Adrenal gland (tissue), 12 donors: ENCODE data around the gene APP. TPM values are rescaled to one million over a fixed set of nuclear protein-coding genes. Genes with fewer than 3 reads are reported as not detected.

Source experiments
- DNase-seq, 7 donors: peaks; one replicate each; pipeline ENCODE4 v3.0.0-alpha.2; 2019 to 2020
- H3K27ac ChIP-seq, 5 donors: fragments of 200-600 bp; sonication (generic) in 4 of 5; 1 replicate in 3 of 5; 2 replicates in 2 of 5; pipeline versions ENCODE4 v1.5.1 to v1.8.0; 2016 to 2020; ENCODE audit warnings: mild to moderate bottlenecking in 1 of 5
- H3K27me3 ChIP-seq: fragments of 200-600 bp; 2 replicates; pipeline ENCODE4 v1.8.0; 2021
- H3K36me3 ChIP-seq, 2 donors: fragments of 200-600 bp; replicated peaks in 1 of 2; 1 replicate in 1 of 2; 2 replicates in 1 of 2; pipeline versions ENCODE4 v1.5.1 to v1.8.0; 2018 to 2022
- H3K4me1 ChIP-seq, 2 donors: fragments of 200-600 bp; replicated peaks in 1 of 2; 1 replicate in 1 of 2; 2 replicates in 1 of 2; pipeline versions ENCODE4 v1.5.1 to v1.8.0; 2018 to 2021
- H3K4me3 ChIP-seq, 4 donors: fragments of 200-600 bp; sonication (generic) in 3 of 4; one replicate each; pipeline ENCODE4 v1.5.1; 2016 to 2018
- H3K9me3 ChIP-seq, 3 donors: fragments of 200-600 bp; sonication (generic) in 1 of 3; replicated peaks in 1 of 3; 1 replicate in 2 of 3; 2 replicates in 1 of 3; pipeline versions ENCODE4 v1.5.1 to v1.8.0; 2016 to 2021
- POLR2A ChIP-seq, 2 donors: fragments of 450-650 bp; IDR thresholded peaks; one replicate each; pipeline ENCODE4 v1.6.1; 2017; ENCODE audit warnings: antibody characterized with exemption in 2 of 2, mild to moderate bottlenecking in 2 of 2, moderate library complexity in 1 of 2
- WGBS, 4 donors: extraction: QIAGEN DNeasy Blood & Tissue Kit in 2 of 4; methylation state at CpG; one replicate each; pipeline versions ENCODE4 v1.1.5 to v1.1.7; 2013 to 2017; 5-methylcytosine and 5-hydroxymethylcytosine counted together
- intact Hi-C, 2 donors: fragments of 100-400 bp; cut with DNase I; formaldehyde crosslinking; loops; one replicate each; pipeline versions ENCODE4 v1.14.1 to v1.15.0; 2022 to 2023
- polyA plus RNA-seq, 3 donors: library from polyadenylated mRNA; stranded (reverse); fragments of 200-250 nt in 2 of 3; fragments of 350-450 nt in 1 of 3; fragmentation: Illumina TruSeq in 1 of 3; extraction: RNeasy Lipid Tissue Mini Kit (QIAGEN cat#74804) in 1 of 3; gene quantifications; one replicate each; pipeline ENCODE4 v1.2.3, GENCODE V29; 2013 to 2014
- total RNA-seq, 9 donors: library from RNA; depleted of rRNA in 4 of 9; stranded (reverse); fragments of >200 nt in 4 of 9; fragments of 120-200 nt in 1 of 9; fragmentation: NEBNext Ultra II Directional in 1 of 9; extraction: Animal tissue kit (Norgen Biotek cat#: 25700) in 1 of 9; gene quantifications; one replicate each; pipeline versions ENCODE4 v1.1.0 to v1.2.4, GENCODE V29; 2013 to 2023
- TF ChIP-seq, protein P1 (sequence below), 6 experiments: fragments of 450-650 bp in 4 of 6; fragments of 200-600 bp in 2 of 6; sonication (generic) in 1 of 6; IDR thresholded peaks; 1 replicate in 5 of 6; 2 replicates in 1 of 6; pipeline versions ENCODE4 v1.5.1 to v1.8.0; 2016 to 2021; ENCODE audit warnings: antibody characterized with exemption in 6 of 6, mild to moderate bottlenecking in 2 of 6, moderate library complexity in 1 of 6
- donor health status: healthy with polysubstance abuse.
- donor health status: Bipolar disorder and iron deficiency.
- donor health status: DM: yes; HTN: yes; CAD: no.
- donor health status: DM: no; HTN: no; CAD: no.
- donor health status: DM: no; HTN: no; CAD: no.
- donor health status: DM: yes; HTN: yes; CAD: no.

APP gene
- total and polyA plus RNA-seq, 12 donors = 161 to 1,079 (median 710) TPM

DNA sequence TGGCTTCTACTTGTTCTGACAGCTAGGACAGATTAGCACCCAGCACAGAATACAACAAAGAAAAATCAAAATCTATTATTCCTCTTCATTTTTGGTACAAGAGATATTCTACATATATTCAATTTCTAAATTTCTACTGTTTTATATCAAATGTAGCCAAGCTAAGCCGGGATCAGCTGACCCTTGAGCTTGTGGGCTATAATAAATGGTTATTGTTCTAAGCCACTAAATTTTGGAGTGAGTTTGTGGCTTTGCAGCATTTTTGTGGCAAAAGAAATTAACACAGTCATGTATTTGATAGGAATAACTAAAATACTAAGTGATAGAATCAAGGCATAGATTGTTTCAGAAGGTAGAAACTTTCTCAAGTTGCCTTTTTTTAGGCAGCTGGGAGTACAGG is 50.7 kb downstream of the APP start:
- WGBS, 4 donors = 88 to 96% (median 91%) methylated on average over 1 of the region's 1 CpG

DNA sequence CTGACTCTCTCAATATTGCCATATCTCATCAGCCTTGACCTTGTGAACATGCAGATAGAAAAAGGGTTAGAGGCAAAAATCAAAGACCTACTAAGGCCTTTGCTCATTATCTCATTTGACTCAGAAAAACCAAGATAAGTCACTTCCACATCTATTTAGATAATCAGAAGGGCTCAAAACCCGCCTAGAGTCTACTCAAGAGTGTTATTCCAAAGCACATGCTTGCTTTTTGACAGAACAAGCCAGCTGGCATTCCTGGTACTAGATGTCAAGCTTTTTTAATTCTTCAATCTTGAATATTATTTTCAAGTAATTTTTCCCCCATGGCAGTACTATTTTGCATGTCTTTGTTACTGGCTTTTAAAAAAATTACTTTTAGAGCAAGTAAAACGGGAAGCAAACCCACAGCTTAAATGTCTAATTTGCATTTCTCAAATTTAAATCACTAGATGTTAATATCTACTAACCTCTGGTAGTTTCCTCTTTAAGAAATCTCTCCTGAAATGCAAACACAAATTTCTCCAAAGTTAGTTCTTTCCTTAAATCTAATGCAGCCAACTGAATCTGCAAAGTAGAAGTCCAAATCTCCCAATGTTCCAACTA is 51.5 kb downstream of the APP start:
- H3K4me1 ChIP-seq = peaks cover 5 to 39% of the 10 kb centered on the region in 2 donors

More for the DNA sequence above, 50.7 kb downstream of the APP start:
- no peak overlapping the region for H3K4me3 ChIP-seq
- no peak for TF ChIP-seq POLR2A (IDR thresholded peaks at IDR 0.05)
- TF ChIP-seq, protein P1, sequence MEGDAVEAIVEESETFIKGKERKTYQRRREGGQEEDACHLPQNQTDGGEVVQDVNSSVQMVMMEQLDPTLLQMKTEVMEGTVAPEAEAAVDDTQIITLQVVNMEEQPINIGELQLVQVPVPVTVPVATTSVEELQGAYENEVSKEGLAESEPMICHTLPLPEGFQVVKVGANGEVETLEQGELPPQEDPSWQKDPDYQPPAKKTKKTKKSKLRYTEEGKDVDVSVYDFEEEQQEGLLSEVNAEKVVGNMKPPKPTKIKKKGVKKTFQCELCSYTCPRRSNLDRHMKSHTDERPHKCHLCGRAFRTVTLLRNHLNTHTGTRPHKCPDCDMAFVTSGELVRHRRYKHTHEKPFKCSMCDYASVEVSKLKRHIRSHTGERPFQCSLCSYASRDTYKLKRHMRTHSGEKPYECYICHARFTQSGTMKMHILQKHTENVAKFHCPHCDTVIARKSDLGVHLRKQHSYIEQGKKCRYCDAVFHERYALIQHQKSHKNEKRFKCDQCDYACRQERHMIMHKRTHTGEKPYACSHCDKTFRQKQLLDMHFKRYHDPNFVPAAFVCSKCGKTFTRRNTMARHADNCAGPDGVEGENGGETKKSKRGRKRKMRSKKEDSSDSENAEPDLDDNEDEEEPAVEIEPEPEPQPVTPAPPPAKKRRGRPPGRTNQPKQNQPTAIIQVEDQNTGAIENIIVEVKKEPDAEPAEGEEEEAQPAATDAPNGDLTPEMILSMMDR (IDR thresholded peaks at IDR 0.05) = no peak
- no peaks in the 10 kb centered on the region for H3K27me3 ChIP-seq
- no peak for DNase-seq
- no peaks in the 10 kb centered on the region for H3K36me3 ChIP-seq
- H3K4me1 ChIP-seq = peaks cover 8 to 48% of the 10 kb centered on the region in 2 donors
- H3K27ac ChIP-seq = no peak overlapping the region
- no peaks in the 10 kb centered on the region for H3K9me3 ChIP-seq
- intact Hi-C loops = no loop called here

DNA sequence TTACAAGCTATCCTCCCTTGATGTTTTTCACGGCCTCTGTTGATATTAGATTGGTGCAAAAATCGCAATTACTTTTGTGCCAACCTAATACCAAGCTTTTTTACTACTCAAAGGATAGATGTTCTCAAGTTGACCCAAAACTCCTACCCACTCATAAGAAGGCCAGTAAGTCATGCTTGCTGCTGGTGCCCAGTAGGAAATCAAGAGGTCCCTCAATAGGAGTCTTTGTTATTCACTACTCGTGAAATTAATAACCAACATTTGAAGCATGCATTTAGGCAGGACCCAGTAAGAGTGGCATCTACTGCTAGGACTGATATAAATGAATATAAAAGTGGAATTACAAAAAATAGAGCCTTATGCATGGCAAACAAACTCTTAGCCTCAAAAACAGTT is 52.6 kb downstream of the APP start:
- Histone ChIP-seq H3K27me3 (no peaks in the 10 kb centered on the region), H3K4me3 (no peak overlapping the region), H3K4me1 (peaks cover 5 to 29% of the 10 kb centered on the region in 2 donors), H3K36me3 (no peaks in the 10 kb centered on the region), H3K27ac (no peak overlapping the region), H3K9me3 (no peaks in the 10 kb centered on the region)
- no peak for DNase-seq
- TF ChIP-seq, protein P1 (IDR thresholded peaks at IDR 0.05) = no peak
- TF ChIP-seq POLR2A (IDR thresholded peaks at IDR 0.05) = no peak
- 81 to 91% (median 88%) methylated on average over 3 of the region's 3 CpGs for WGBS, 4 donors
- intact Hi-C loops = no loop called here

More for the DNA sequence above, 51.5 kb downstream of the APP start:
- H3K27me3 ChIP-seq = no peaks in the 10 kb centered on the region
- H3K4me3 ChIP-seq = no peak overlapping the region
- no peak overlapping the region for H3K27ac ChIP-seq
- no peak for DNase-seq
- intact Hi-C loops = no loop called here
- TF ChIP-seq, protein P1 (IDR thresholded peaks at IDR 0.05) = no peak
- no peak for TF ChIP-seq POLR2A (IDR thresholded peaks at IDR 0.05)
- H3K9me3 ChIP-seq = no peaks in the 10 kb centered on the region
- WGBS, 4 donors = 62 to 81% (median 73%) methylated on average over 2 of the region's 2 CpGs
- no peaks in the 10 kb centered on the region for H3K36me3 ChIP-seq

DNA sequence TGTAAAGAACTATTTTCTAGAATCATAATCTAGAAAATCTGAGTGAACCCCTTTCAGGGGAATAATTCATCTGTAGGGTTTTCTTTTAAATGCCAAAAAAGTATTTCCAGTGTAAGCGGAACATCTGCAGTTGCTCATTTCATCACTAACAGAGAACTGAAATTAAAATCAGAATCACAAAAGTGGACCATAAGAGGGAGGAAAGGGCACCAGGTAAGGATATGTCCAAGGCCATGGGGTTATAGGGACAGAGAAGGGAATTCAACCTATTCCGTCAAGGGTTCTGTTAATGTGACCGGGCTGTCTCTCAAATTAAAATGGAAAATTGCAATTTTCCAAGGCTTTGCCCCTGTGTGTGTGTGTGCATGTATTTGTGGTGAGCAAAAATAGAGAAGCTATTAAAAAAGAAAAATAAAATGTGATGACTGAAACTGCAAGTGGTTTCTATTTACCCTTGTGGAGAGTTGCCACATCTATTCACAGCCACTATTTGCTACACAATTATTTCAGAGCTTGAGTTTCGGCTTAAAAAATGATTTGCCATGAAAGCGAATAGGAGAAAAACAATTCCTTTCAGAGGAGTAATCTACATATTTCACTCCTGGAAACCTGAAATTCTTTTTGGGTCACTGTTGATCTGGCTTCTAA is 53.1 kb downstream of the APP start:
- H3K9me3 ChIP-seq = no peaks in the 10 kb centered on the region
- no peak overlapping the region for H3K27ac ChIP-seq
- H3K4me3 ChIP-seq = no peak overlapping the region
- TF ChIP-seq, protein P1 (IDR thresholded peaks at IDR 0.05) = no peak
- no peak for TF ChIP-seq POLR2A (IDR thresholded peaks at IDR 0.05)
- H3K36me3 ChIP-seq = no peaks in the 10 kb centered on the region
- peaks cover 10 to 25% of the 10 kb centered on the region in 2 donors for H3K4me1 ChIP-seq
- H3K27me3 ChIP-seq = no peaks in the 10 kb centered on the region
- no peak for DNase-seq
- intact Hi-C loops = no loop called here
- 91 to 93% (median 92%) methylated on average over 5 of the region's 5 CpGs for WGBS, 4 donors
